HepG2 (cell line): ENCODE results near the gene NAALAD2. TPM values are rescaled to one million over a fixed set of nuclear protein-coding genes. Genes with fewer than 3 reads are reported as not detected.

Experiments
- ARHGAP35 ChIP-seq: sonication (generic); formaldehyde crosslinking; IDR thresholded peaks from 2 replicates; pipeline ENCODE4 v1.9.0; 2022; ENCODE audit warnings: mild to moderate bottlenecking, inconsistent platforms, moderate library complexity, missing genetic modification reagents, borderline replicate concordance
- CENPBD1 ChIP-seq: sonication (generic); formaldehyde crosslinking; IDR thresholded peaks from 2 replicates; pipeline ENCODE4 v1.8.0; 2022; ENCODE audit warnings: missing genetic modification reagents, low read depth, mild to moderate bottlenecking, borderline replicate concordance
- CHD4 ChIP-seq: fragments of 200-600 bp; sonication (generic); IDR thresholded peaks from 2 replicates; pipeline ENCODE4 v1.7.0; 2017; ENCODE audit warnings: mild to moderate bottlenecking, low read length, borderline replicate concordance
- JDP2 ChIP-seq: sonication (generic); formaldehyde crosslinking; IDR thresholded peaks from 2 replicates; pipeline ENCODE4 v1.8.1; 2022; ENCODE audit warnings: missing genetic modification reagents, borderline replicate concordance
- KAT2B ChIP-seq: fragments of 150-350 bp; IDR thresholded peaks from 2 replicates; pipeline ENCODE4 v1.6.1; 2014; ENCODE audit warnings: low read depth, low read length, borderline replicate concordance
- MZF1 ChIP-seq: sonication (generic); formaldehyde crosslinking; IDR thresholded peaks from 2 replicates; pipeline ENCODE4 v1.8.1; 2023; ENCODE audit warnings: mild to moderate bottlenecking, missing genetic modification reagents, borderline replicate concordance
- PTBP1 ChIP-seq: fragments of 200-400 bp; formaldehyde crosslinking; IDR thresholded peaks from 2 replicates; pipeline ENCODE4 v1.6.1; 2018; ENCODE audit warnings: low read length, low read depth; ENCODE audit not compliant: poor library complexity, severe bottlenecking
- SAP130 ChIP-seq: IDR thresholded peaks from 2 replicates; pipeline ENCODE4 v1.6.1; 2016; ENCODE audit warnings: low read depth
- SNAI1 ChIP-seq: sonication (generic); formaldehyde crosslinking; IDR thresholded peaks from 2 replicates; pipeline ENCODE4 v1.5.0; 2020; ENCODE audit warnings: mild to moderate bottlenecking, missing genetic modification reagents, borderline replicate concordance
- TAF1 ChIP-seq: sonication (generic); formaldehyde crosslinking; IDR thresholded peaks from 2 replicates; pipeline ENCODE4 v1.4.0; 2020; ENCODE audit warnings: missing genetic modification reagents
- TEAD2 ChIP-seq: sonication (generic); formaldehyde crosslinking; IDR thresholded peaks from 2 replicates; pipeline ENCODE4 v1.9.0; 2021; ENCODE audit warnings: missing genetic modification reagents
- ZBTB7B ChIP-seq: sonication (generic); formaldehyde crosslinking; IDR thresholded peaks from 2 replicates; pipeline ENCODE4 v1.4.0; 2020; ENCODE audit warnings: missing genetic modification reagents
- ZNF124 ChIP-seq: sonication (generic); formaldehyde crosslinking; IDR thresholded peaks from 2 replicates; pipeline ENCODE4 v1.4.0; 2020; ENCODE audit warnings: missing genetic modification reagents
- ZNF142 ChIP-seq: sonication (generic); formaldehyde crosslinking; IDR thresholded peaks from 2 replicates; pipeline ENCODE4 v1.4.0; 2020; ENCODE audit warnings: missing genetic modification reagents
- ZNF234 ChIP-seq: sonication (generic); formaldehyde crosslinking; conservative IDR thresholded peaks from 2 replicates; pipeline ENCODE4 v1.5.1; 2020; ENCODE audit warnings: mild to moderate bottlenecking, missing genetic modification reagents
- ZNF383 ChIP-seq: sonication (generic); formaldehyde crosslinking; IDR thresholded peaks from 2 replicates; pipeline ENCODE4 v1.4.0; 2020; ENCODE audit warnings: missing genetic modification reagents, mild to moderate bottlenecking, borderline replicate concordance
- ZNF678 ChIP-seq: sonication (generic); formaldehyde crosslinking; IDR thresholded peaks from 2 replicates; pipeline ENCODE4 v1.4.0; 2020; ENCODE audit warnings: mild to moderate bottlenecking, missing genetic modification reagents
- ZNF737 ChIP-seq: sonication (generic); formaldehyde crosslinking; IDR thresholded peaks from 2 replicates; pipeline ENCODE4 v1.5.0; 2020; ENCODE audit warnings: missing genetic modification reagents, mild to moderate bottlenecking, borderline replicate concordance
- ZSCAN20 ChIP-seq: sonication (generic); formaldehyde crosslinking; IDR thresholded peaks from 2 replicates; pipeline ENCODE4 v1.4.0; 2020; ENCODE audit warnings: missing genetic modification reagents, mild to moderate bottlenecking, borderline replicate concordance
- polyA plus RNA-seq, 8 experiments: library from polyadenylated mRNA; depleted of rRNA in 3 of 8; stranded (reverse) in 7 of 8; unstranded in 1 of 8; fragments of >200 nt; fragmentation: Illumina TruSeq in 4 of 8; extraction: Trizol in 4 of 8; gene quantifications; 2 replicates each; pipeline versions ENCODE4 v1.2.1 to v1.2.3, GENCODE V29; 2011 to 2016; ENCODE audit warnings: low read depth in 4 of 8, missing spikeins in 1 of 8, mixed read lengths in 1 of 8; ENCODE audit not compliant: insufficient read depth in 1 of 8
- total RNA-seq, 5 experiments: library from RNA; depleted of rRNA; stranded (reverse); fragments of >200 nt; fragmentation: Illumina TruSeq; extraction: Trizol; gene quantifications; 2 replicates each; pipeline ENCODE4 v1.2.3, GENCODE V29; 2016; ENCODE audit warnings: low read depth in 1 of 5
- TF ChIP-seq, protein P1 (sequence below): sonication (generic); formaldehyde crosslinking; IDR thresholded peaks from 2 replicates; pipeline ENCODE4 v1.5.0; 2020; ENCODE audit warnings: mild to moderate bottlenecking, missing genetic modification reagents
- TF ChIP-seq, protein P2 (sequence below): sonication (generic); formaldehyde crosslinking; IDR thresholded peaks from 2 replicates; pipeline ENCODE4 v1.5.0; 2020; ENCODE audit warnings: missing genetic modification reagents, mild to moderate bottlenecking, borderline replicate concordance

Gene NAALAD2
- total and polyA plus RNA-seq, 2 of the 13 experiments (the other 11 are each of a cell fraction or from before 2014, with no cell fraction given): 8.0 to 8.9 TPM

GRCh38 chr11:90222459-90223247, 88.2 kb downstream of the NAALAD2 start, which contains the start of gene CHORDC1 (continued):
- TF ChIP-seq, protein P1, sequence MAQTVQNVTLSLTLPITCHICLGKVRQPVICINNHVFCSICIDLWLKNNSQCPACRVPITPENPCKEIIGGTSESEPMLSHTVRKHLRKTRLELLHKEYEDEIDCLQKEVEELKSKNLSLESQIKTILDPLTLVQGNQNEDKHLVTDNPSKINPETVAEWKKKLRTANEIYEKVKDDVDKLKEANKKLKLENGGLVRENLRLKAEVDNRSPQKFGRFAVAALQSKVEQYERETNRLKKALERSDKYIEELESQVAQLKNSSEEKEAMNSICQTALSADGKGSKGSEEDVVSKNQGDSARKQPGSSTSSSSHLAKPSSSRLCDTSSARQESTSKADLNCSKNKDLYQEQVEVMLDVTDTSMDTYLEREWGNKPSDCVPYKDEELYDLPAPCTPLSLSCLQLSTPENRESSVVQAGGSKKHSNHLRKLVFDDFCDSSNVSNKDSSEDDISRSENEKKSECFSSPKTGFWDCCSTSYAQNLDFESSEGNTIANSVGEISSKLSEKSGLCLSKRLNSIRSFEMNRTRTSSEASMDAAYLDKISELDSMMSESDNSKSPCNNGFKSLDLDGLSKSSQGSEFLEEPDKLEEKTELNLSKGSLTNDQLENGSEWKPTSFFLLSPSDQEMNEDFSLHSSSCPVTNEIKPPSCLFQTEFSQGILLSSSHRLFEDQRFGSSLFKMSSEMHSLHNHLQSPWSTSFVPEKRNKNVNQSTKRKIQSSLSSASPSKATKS (CRISPR knock-in tag): no peak
- TF ChIP-seq ZBTB7B (CRISPR knock-in tag) (no peak), SNAI1 (CRISPR knock-in tag) (no peak), TAF1 (CRISPR knock-in tag) (peak; percentile 87), SAP130 (CRISPR knock-in tag) (peak; percentile 91), ZNF678 (CRISPR knock-in tag) (no peak), ZSCAN20 (CRISPR knock-in tag) (no peak), CENPBD1 (CRISPR knock-in tag) (no peak), MZF1 (no peak), CHD4 (no peak), TEAD2 (no peak), ARHGAP35 (CRISPR knock-in tag) (no peak; the same call in 1 of the 2 replicates), JDP2 (CRISPR knock-in tag) (no peak; the same call in 1 of the 2 replicates), ZNF737 (CRISPR knock-in tag) (0 out of 2 replicates have a peak, but pooled peaks have one; percentile 66), ZNF142 (CRISPR knock-in tag) (peak; percentile 47; the same call in 1 of the 2 replicates), ZNF234 (CRISPR knock-in tag) (no peak; the same call in 1 of the 2 replicates), KAT2B (no peak), PTBP1 (no peak), ZNF124 (no peak), ZNF383 (CRISPR knock-in tag) (no peak)
- TF ChIP-seq, protein P2, sequence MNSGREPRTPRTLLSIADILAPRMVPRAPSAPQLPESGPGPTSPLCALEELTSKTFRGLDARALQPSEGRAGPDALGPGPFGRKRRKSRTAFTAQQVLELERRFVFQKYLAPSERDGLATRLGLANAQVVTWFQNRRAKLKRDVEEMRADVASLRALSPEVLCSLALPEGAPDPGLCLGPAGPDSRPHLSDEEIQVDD: no peak; the same call in 1 of the 2 replicates
